ENCODE results near the gene PTPRM. TPM values are rescaled to one million over a fixed set of nuclear protein-coding genes. Genes with fewer than 3 reads are reported as not detected.

Gene PTPRM
- total RNA-seq, result 100 to 1,000 TPM in 1 of 2 donors, 10 to 100 TPM in 1; 94.6 to 101 TPM
- polyA plus RNA-seq (ENCODE audit: insufficient read depth, low read depth, low replicate concordance), result 76.4 TPM
- long read RNA-seq, donor 1, partial matches to known transcripts, result 7 of 7 reads
- long read RNA-seq, donor 1, other reads (novel, unspliced or antisense), result 0 of 7 reads
- long read RNA-seq, donor 2, result 0 reads

GRCh38 chr18:7566567-7567473 lies at the start of gene PTPRM:
Gene PTPRM, plus strand, starts transcription at chr18:7567316. Its CDS starts 503 bp downstream, at chr18:7567819.
- no peaks in the 10 kb centered on the region for H3K27me3 ChIP-seq
- peak; percentile 87 for DNase-seq
- no peaks in the 10 kb centered on the region for H3K9me3 ChIP-seq
- H3K4me1 ChIP-seq, result peaks cover 14% of the 10 kb centered on the region
- no peak for TF ChIP-seq POLR2A (IDR thresholded peaks at IDR 0.05)
- peak in 2 of 3 experiments; percentile 60 to 93 for TF ChIP-seq CTCF (IDR thresholded peaks at IDR 0.05)
- H3K36me3 ChIP-seq (ENCODE audit: low read depth, missing control alignments), result no peaks in the 10 kb centered on the region
- 0 to 3% methylated on average over 9 to 76 of the region's 139 CpGs for WGBS, 2 donors
- peak within 1 kb of the TSS; percentile 82 to 88 for H3K4me3 ChIP-seq
- intact Hi-C loops (cut with DNase I; ENCODE audit: low total_unique reads), result loop anchor here (10.0 kb wide), 1 partner anchor 292 kb away; no protein-coding TSS in a partner anchor
- H3K27ac ChIP-seq, result peak within 1 kb of the TSS; percentile 91 to 99

GRCh38 chr18:7517852-7518251 lies 49.3 kb upstream of the PTPRM start:
- TF ChIP-seq POLR2A (IDR thresholded peaks at IDR 0.05), result no peak
- no peak for TF ChIP-seq CTCF (IDR thresholded peaks at IDR 0.05)
- Histone ChIP-seq H3K27ac (no peak overlapping the region), H3K36me3 (ENCODE audit: low read depth, missing control alignments) (no peaks in the 10 kb centered on the region), H3K4me1 (no peaks in the 10 kb centered on the region), H3K9me3 (no peaks in the 10 kb centered on the region), H3K4me3 (no peak overlapping the region), H3K27me3 (no peaks in the 10 kb centered on the region)
- 63 to 76% methylated on average over 4 of the region's 4 CpGs for WGBS, 2 donors
- intact Hi-C loops (cut with DNase I; ENCODE audit: low total_unique reads), result no loop called here
- DNase-seq, result no peak

GRCh38 chr18:7520200-7520785 lies 46.8 kb upstream of the PTPRM start:
- Histone ChIP-seq H3K27ac (no peak overlapping the region), H3K36me3 (ENCODE audit: low read depth, missing control alignments) (no peaks in the 10 kb centered on the region), H3K4me3 (no peak overlapping the region), H3K27me3 (no peaks in the 10 kb centered on the region), H3K4me1 (no peaks in the 10 kb centered on the region), H3K9me3 (no peaks in the 10 kb centered on the region)
- intact Hi-C loops (cut with DNase I; ENCODE audit: low total_unique reads), result no loop called here
- DNase-seq, result no peak
- WGBS, 2 donors, result 76 to 78% methylated on average over 6 of the region's 6 CpGs
- no peak for TF ChIP-seq POLR2A (IDR thresholded peaks at IDR 0.05)

DNA sequence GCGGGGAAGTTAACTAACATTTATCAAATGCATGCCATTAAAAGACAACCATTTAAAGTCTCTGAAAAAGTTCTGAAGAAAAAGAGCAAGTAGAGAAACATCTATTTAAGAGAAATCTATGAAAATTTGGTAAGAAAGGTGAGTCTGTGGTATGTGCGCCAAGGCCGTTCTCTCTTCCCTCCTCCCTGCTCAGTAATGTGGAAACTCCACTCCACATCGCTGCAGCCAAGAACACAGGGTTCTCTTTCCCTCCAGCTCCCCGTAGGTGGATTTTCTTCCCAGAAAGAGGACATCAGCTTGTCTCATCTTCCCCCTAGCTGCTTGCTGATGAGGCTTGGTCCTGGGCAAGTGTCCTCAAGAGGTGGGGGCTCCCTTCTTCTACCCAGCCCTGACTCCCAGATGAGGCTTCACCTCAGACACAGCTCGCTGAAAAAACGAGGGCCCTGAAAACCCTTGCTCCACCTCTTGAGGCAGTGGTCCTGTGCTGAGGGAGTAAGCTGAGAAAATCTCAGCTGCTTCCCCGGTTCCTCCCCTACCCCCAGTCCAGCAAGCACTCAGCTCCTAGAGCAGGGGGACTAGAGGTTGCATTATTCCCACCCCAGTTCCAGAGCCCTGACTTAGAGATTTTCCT lies 45.8 kb upstream of the PTPRM start:
- Histone ChIP-seq H3K4me1 (no peaks in the 10 kb centered on the region), H3K4me3 (no peak overlapping the region), H3K9me3 (no peaks in the 10 kb centered on the region), H3K36me3 (ENCODE audit: low read depth, missing control alignments) (no peaks in the 10 kb centered on the region), H3K27ac (no peak overlapping the region), H3K27me3 (no peaks in the 10 kb centered on the region)
- DNase-seq, result no peak
- TF ChIP-seq POLR2A (IDR thresholded peaks at IDR 0.05) (no peak), CTCF (IDR thresholded peaks at IDR 0.05) (no peak)
- WGBS, 2 donors, result 67 to 68% methylated on average over 8 of the region's 8 CpGs
- intact Hi-C loops (cut with DNase I; ENCODE audit: low total_unique reads), result no loop called here

DNA sequence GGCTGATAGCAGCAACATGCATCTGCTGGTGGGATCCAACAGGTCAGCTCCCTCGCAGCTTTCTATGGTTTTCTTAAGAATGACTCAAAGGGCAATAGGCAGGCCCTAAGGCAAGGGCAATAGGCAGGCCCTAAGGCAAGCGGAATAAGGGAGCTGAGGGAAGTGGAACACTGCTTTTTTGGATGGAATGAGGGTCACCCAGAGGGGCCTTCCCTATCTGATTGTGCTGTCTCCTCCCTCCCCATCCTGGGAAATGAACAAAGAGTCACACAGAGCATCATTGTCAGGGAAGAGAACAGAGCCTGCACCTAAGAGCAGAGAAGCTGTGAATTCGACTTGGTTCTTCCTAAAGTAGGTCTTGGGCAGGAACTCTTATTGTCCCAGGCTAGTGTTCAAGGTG lies 43.3 kb upstream of the PTPRM start:
- Histone ChIP-seq H3K4me1 (no peaks in the 10 kb centered on the region), H3K27me3 (no peaks in the 10 kb centered on the region), H3K27ac (no peak overlapping the region), H3K4me3 (no peak overlapping the region), H3K9me3 (no peaks in the 10 kb centered on the region), H3K36me3 (ENCODE audit: low read depth, missing control alignments) (no peaks in the 10 kb centered on the region)
- intact Hi-C loops (cut with DNase I; ENCODE audit: low total_unique reads), result no loop called here
- TF ChIP-seq CTCF (IDR thresholded peaks at IDR 0.05), result no peak
- no peak for TF ChIP-seq POLR2A (IDR thresholded peaks at IDR 0.05)
- DNase-seq, result no peak
- 85 to 90% methylated on average over 3 of the region's 3 CpGs for WGBS, 2 donors
